Panc1 (cell line): ENCODE measurements around the gene LAMTOR3. TPM values are rescaled to one million over a fixed set of nuclear protein-coding genes. Genes with fewer than 3 reads are reported as not detected.

Source experiments
- ATAC-seq: fragments of 200-7000 bp; cut with Tn5 transposase; 2 replicates; pipeline ENCODE4 v1.9.1; 2020; ENCODE audit warnings: mild to moderate bottlenecking, moderate library complexity
- BruUV-seq: library from RNA; stranded (reverse); fragments of 400-500 nt; replicated peaks from 2 replicates; lab custom pipeline; 2021; lab: Mats Ljungman, UMichigan
- CTCF ChIA-PET: fragments of 300-600 bp; sonication (Branson Sonifier 250); formaldehyde crosslinking; loops from one replicate; lab custom pipeline; 2022; ENCODE audit warnings: antibody characterized with exemption; lab: Charles Lee
- POLR2A ChIA-PET: fragments of 300-600 bp; sonication (Branson Sonifier 250); formaldehyde crosslinking; loops from one replicate; lab custom pipeline; 2022; ENCODE audit warnings: antibody characterized with exemption; lab: Charles Lee
- DNase-seq: peaks from one replicate; pipeline ENCODE4 v3.0.0-alpha.2; 2010; ENCODE audit warnings: low read depth, low spot score
- H3K27ac ChIP-seq: 2 replicates; pipeline ENCODE4 v1.5.1; 2011; ENCODE audit warnings: mild to moderate bottlenecking, low read length, inconsistent platforms
- H3K27me3 ChIP-seq: fragments of 200-500 bp; sonication (Bioruptor generic); 2 replicates; pipeline ENCODE4 v1.6.0; 2014; ENCODE audit warnings: low read length, inconsistent platforms; ENCODE audit not compliant: control insufficient read depth, insufficient read depth
- H3K36me3 ChIP-seq: fragments of 200-500 bp; sonication (Bioruptor generic); 2 replicates; pipeline ENCODE4 v1.5.1; 2014; ENCODE audit warnings: inconsistent platforms, mild to moderate bottlenecking, low read length, moderate library complexity; ENCODE audit not compliant: control insufficient read depth, insufficient read depth
- H3K4me1 ChIP-seq: 2 replicates; pipeline ENCODE4 v1.5.1; 2011; ENCODE audit warnings: inconsistent platforms, mild to moderate bottlenecking, low read length, moderate library complexity; ENCODE audit not compliant: control insufficient read depth, insufficient read depth
- H3K4me3 ChIP-seq, 2 experiments: 2 replicates each; pipeline ENCODE4 v1.5.1; 2011 to 2012; ENCODE audit warnings: low read depth in 2 of 2, low read length in 2 of 2, mild to moderate bottlenecking in 2 of 2, inconsistent platforms in 1 of 2, moderate library complexity in 1 of 2
- H3K9me3 ChIP-seq: fragments of 200-500 bp; sonication (Bioruptor generic); 2 replicates; pipeline ENCODE4 v1.5.1; 2014; ENCODE audit warnings: low read depth, mild to moderate bottlenecking, inconsistent platforms, low read length, moderate library complexity; ENCODE audit not compliant: control insufficient read depth, insufficient read depth
- CTCF ChIP-seq: fragments of 450-650 bp; IDR thresholded peaks from 2 replicates; pipeline ENCODE4 v1.5.1; 2017; ENCODE audit warnings: mild to moderate bottlenecking
- POLR2AphosphoS5 ChIP-seq: IDR thresholded peaks from 2 replicates; pipeline ENCODE4 v1.6.1; 2012; ENCODE audit warnings: mild to moderate bottlenecking, low read depth, low read length, moderate library complexity
- REST ChIP-seq, 2 experiments: IDR thresholded peaks; 2 replicates each; pipeline ENCODE4 v1.6.1; 2011 to 2012; ENCODE audit warnings: low read depth in 2 of 2, control low read depth in 1 of 2, low read length in 1 of 2, mild to moderate bottlenecking in 1 of 2, moderate library complexity in 1 of 2; ENCODE audit not compliant: insufficient read depth in 1 of 2
- SIN3A ChIP-seq: IDR thresholded peaks from 2 replicates; pipeline ENCODE4 v1.6.1; 2012; ENCODE audit warnings: low read depth, mild to moderate bottlenecking, low read length, moderate library complexity, borderline replicate concordance; ENCODE audit not compliant: insufficient read depth
- TCF7L2 ChIP-seq: IDR thresholded peaks from 2 replicates; pipeline ENCODE4 v1.6.1; 2011; ENCODE audit warnings: mild to moderate bottlenecking, low read depth, low read length, inconsistent platforms
- in situ Hi-C: cut with HindIII; loops from 2 replicates; pipeline ENCODE4 v1.10.0; 2016; ENCODE audit warnings: low sequenced_read_pairs, low pct_unique_long_range_greater_than_20kb
- intact Hi-C: fragments of 100-400 bp; cut with micrococcal nuclease; formaldehyde crosslinking; loops from one replicate; pipeline ENCODE4 v1.10.0; 2022; ENCODE audit not compliant: unreplicated experiment
- total RNA-seq: library from RNA; stranded (reverse); gene quantifications from one replicate; pipeline ENCODE4 v1.2.1, GENCODE V29; 2021; ENCODE audit not compliant: unreplicated experiment

Gene LAMTOR3
- total RNA-seq, 1 experiment from 2014 or later, result 20.3 TPM

- ChIA-PET CTCF (no interaction called here), POLR2A (no interaction called here)
- Histone ChIP-seq H3K27me3 (no peaks in the 10 kb centered on the region), H3K4me1 (no peaks in the 10 kb centered on the region), H3K9me3 (no peaks in the 10 kb centered on the region), H3K36me3 (peaks cover 8% of the 10 kb centered on the region), H3K27ac (no peak overlapping the region), H3K4me3 (no peak overlapping the region)
- no peak for DNase-seq
- in situ Hi-C loops, result no loop called here
- intact Hi-C loops, result no loop called here
- BruUV-seq, result no TSS peak
- TF ChIP-seq TCF7L2 (no peak), REST (IDR thresholded peaks at IDR 0.05; ENCODE audit: insufficient read depth in 1 of 2, low read depth in 2 of 2, low read length in 1 of 2) (no peak), SIN3A (no peak), CTCF (no peak), POLR2AphosphoS5 (no peak)
- no peak for ATAC-seq
These were observed 26.9 kb upstream of the LAMTOR3 start for GRCh38 chr4:99921174-99921573.

GRCh38 chr4:99918656-99919055 is 24.4 kb upstream of the LAMTOR3 start:
- no TSS peak for BruUV-seq
- H3K36me3 ChIP-seq, result peaks cover 4% of the 10 kb centered on the region; the same call in 1 of the 2 replicates

More at GRCh38 chr4:99918656-99919055, 24.4 kb upstream of the LAMTOR3 start:
- no peak overlapping the region for H3K27ac ChIP-seq
- ATAC-seq (no peak), DNase-seq (no peak)
- TF ChIP-seq CTCF (no peak), TCF7L2 (no peak), SIN3A (no peak)
- intact Hi-C loops, result no loop called here
- CTCF ChIA-PET, result no interaction called here
- H3K4me1 ChIP-seq, result no peaks in the 10 kb centered on the region
- H3K4me3 ChIP-seq, result no peak overlapping the region
- H3K27me3 ChIP-seq, result no peaks in the 10 kb centered on the region
- in situ Hi-C loops, result no loop called here
- H3K9me3 ChIP-seq, result no peaks in the 10 kb centered on the region
- POLR2A ChIA-PET, result no interaction called here
